ENCODE data around the gene MCC.

The MCC gene

GRCh38 chr5:113223831-113224604, 264.2 kb downstream of the MCC start:
- 0 out of 2 replicates have a peak, but pooled peaks cover 3% of the 10 kb centered on the region for H3K9me2 ChIP-seq (replicated peaks; ENCODE audit: insufficient read depth, low read length)
- H3K27ac ChIP-seq (ENCODE audit: low read depth, low read length) = no peak overlapping the region
- H3F3A ChIP-seq (ENCODE audit: insufficient read depth) = no peaks in the 10 kb centered on the region
- no peaks in the 10 kb centered on the region for H3K79me2 ChIP-seq (ENCODE audit: insufficient read depth, low read length)
- H3K9me3 ChIP-seq (ENCODE audit: insufficient read depth, low read length) = no peaks in the 10 kb centered on the region
- H3K36me3 ChIP-seq (ENCODE audit: low read length) = no peaks in the 10 kb centered on the region
- H3K4me2 ChIP-seq (ENCODE audit: low read depth, low read length, poor library complexity, severe bottlenecking) = no peak overlapping the region
- H3K27me3 ChIP-seq (ENCODE audit: low read length) = no peaks in the 10 kb centered on the region
- no peaks in the 10 kb centered on the region for H4K20me1 ChIP-seq (ENCODE audit: low read depth, low read length)
- H3K4me3 ChIP-seq (ENCODE audit: insufficient read depth, low read length, poor library complexity, severe bottlenecking) = no peak overlapping the region
- TF ChIP-seq EZH2phosphoT487 (conservative IDR thresholded peaks at IDR 0.05; ENCODE audit: low read length) (no peak), CTCF (IDR thresholded peaks at IDR 0.05; ENCODE audit: insufficient read depth, low read length, poor library complexity, severe bottlenecking) (no peak)
- no peak overlapping the region for H3K9ac ChIP-seq (ENCODE audit: low read length)
- H2AFZ ChIP-seq (ENCODE audit: low read depth, low read length, severe bottlenecking) = no peak overlapping the region

GRCh38 chr5:113223315-113223714, 264.9 kb downstream of the MCC start:
- Histone ChIP-seq H3F3A (ENCODE audit: insufficient read depth) (no peaks in the 10 kb centered on the region), H3K9ac (ENCODE audit: low read length) (no peak overlapping the region), H3K79me2 (ENCODE audit: insufficient read depth, low read length) (no peaks in the 10 kb centered on the region), H3K9me3 (ENCODE audit: insufficient read depth, low read length) (no peaks in the 10 kb centered on the region), H4K20me1 (ENCODE audit: low read depth, low read length) (no peaks in the 10 kb centered on the region), H3K27me3 (ENCODE audit: low read length) (no peaks in the 10 kb centered on the region), H3K4me2 (ENCODE audit: low read depth, low read length, poor library complexity, severe bottlenecking) (no peak overlapping the region), H3K9me2 (replicated peaks; ENCODE audit: insufficient read depth, low read length) (0 out of 2 replicates have a peak, but pooled peaks cover 3% of the 10 kb centered on the region), H3K4me3 (ENCODE audit: insufficient read depth, low read length, poor library complexity, severe bottlenecking) (no peak overlapping the region), H3K27ac (ENCODE audit: low read depth, low read length) (no peak overlapping the region), H2AFZ (ENCODE audit: low read depth, low read length, severe bottlenecking) (no peak overlapping the region), H3K36me3 (ENCODE audit: low read length) (no peaks in the 10 kb centered on the region)
- TF ChIP-seq CTCF (IDR thresholded peaks at IDR 0.05; ENCODE audit: insufficient read depth, low read length, poor library complexity, severe bottlenecking) (no peak), EZH2phosphoT487 (conservative IDR thresholded peaks at IDR 0.05; ENCODE audit: low read length) (no peak)

- H3K4me2 ChIP-seq (ENCODE audit: low read depth, low read length, poor library complexity, severe bottlenecking) = no peak overlapping the region
- no peaks in the 10 kb centered on the region for H3K9me3 ChIP-seq (ENCODE audit: insufficient read depth, low read length)
- H3F3A ChIP-seq (ENCODE audit: insufficient read depth) = no peaks in the 10 kb centered on the region
- no peaks in the 10 kb centered on the region for H3K9me2 ChIP-seq (replicated peaks; ENCODE audit: insufficient read depth, low read length)
- H3K9ac ChIP-seq (ENCODE audit: low read length) = no peak overlapping the region
- H3K79me2 ChIP-seq (ENCODE audit: insufficient read depth, low read length) = no peaks in the 10 kb centered on the region
- no peak overlapping the region for H3K4me3 ChIP-seq (ENCODE audit: insufficient read depth, low read length, poor library complexity, severe bottlenecking)
- no peak overlapping the region for H3K27ac ChIP-seq (ENCODE audit: low read depth, low read length)
- no peak overlapping the region for H2AFZ ChIP-seq (ENCODE audit: low read depth, low read length, severe bottlenecking)
- H3K27me3 ChIP-seq (ENCODE audit: low read length) = no peaks in the 10 kb centered on the region
- no peaks in the 10 kb centered on the region for H3K36me3 ChIP-seq (ENCODE audit: low read length)
- TF ChIP-seq EZH2phosphoT487 (conservative IDR thresholded peaks at IDR 0.05; ENCODE audit: low read length) = no peak
- no peaks in the 10 kb centered on the region for H4K20me1 ChIP-seq (ENCODE audit: low read depth, low read length)
Observed at GRCh38 chr5:113221294-113222176, 266.7 kb downstream of the MCC start.
